Mesenchymal stem cell (in vitro differentiated cells and primary cell): ENCODE data around the gene CMBL.

ENCODE experiments used
- DNase-seq: peaks from one replicate; pipeline ENCODE4 v3.0.0-alpha.2; 2013
- H2AFZ ChIP-seq: one replicate; pipeline ENCODE4 v1.6.1; 2013; ENCODE audit warnings: low read depth, mild to moderate bottlenecking, control low read depth, inconsistent platforms, low read length, moderate library complexity
- H2AK5ac ChIP-seq: 2 replicates; pipeline ENCODE4 v1.6.1; 2013; ENCODE audit warnings: low read length, moderate library complexity, mild to moderate bottlenecking, inconsistent platforms; ENCODE audit not compliant: severe bottlenecking
- H2BK120ac ChIP-seq: one replicate; pipeline ENCODE4 v1.6.1; 2013; ENCODE audit warnings: low read depth, mild to moderate bottlenecking, inconsistent platforms, low read length, moderate library complexity
- H2BK12ac ChIP-seq, 2 experiments: one replicate each; pipeline ENCODE4 v1.6.1; 2013; ENCODE audit warnings: inconsistent platforms in 2 of 2, low read length in 2 of 2, mild to moderate bottlenecking in 2 of 2, moderate library complexity in 2 of 2, control low read depth in 1 of 2
- H2BK15ac ChIP-seq: one replicate; pipeline ENCODE4 v1.6.1; 2013; ENCODE audit warnings: mild to moderate bottlenecking, low read depth, inconsistent platforms; ENCODE audit not compliant: poor library complexity, severe bottlenecking
- H2BK5ac ChIP-seq: 2 replicates; pipeline ENCODE4 v1.6.1; 2013; ENCODE audit warnings: low read depth, mild to moderate bottlenecking, low read length, control low read depth, inconsistent platforms; ENCODE audit not compliant: poor library complexity, severe bottlenecking
- H3K14ac ChIP-seq, 2 experiments: one replicate each; pipeline ENCODE4 v1.6.1; 2013; ENCODE audit warnings: inconsistent platforms in 2 of 2, low read length in 2 of 2, control low read depth in 1 of 2, mild to moderate bottlenecking in 1 of 2, moderate library complexity in 1 of 2
- H3K18ac ChIP-seq, 2 experiments: one replicate each; pipeline ENCODE4 v1.6.1; 2013; ENCODE audit warnings: inconsistent platforms in 2 of 2, low read length in 2 of 2, control low read depth in 1 of 2, low read depth in 1 of 2, mild to moderate bottlenecking in 1 of 2
- H3K23ac ChIP-seq, 2 experiments: one replicate each; pipeline ENCODE4 v1.6.1; 2013; ENCODE audit warnings: inconsistent platforms in 2 of 2, low read length in 2 of 2, mild to moderate bottlenecking in 2 of 2, moderate library complexity in 2 of 2, control low read depth in 1 of 2
- H3K27ac ChIP-seq: 2 replicates; pipeline ENCODE4 v1.5.1; 2013; ENCODE audit warnings: mild to moderate bottlenecking, moderate library complexity, low read length, control low read depth, inconsistent platforms; ENCODE audit not compliant: poor library complexity, severe bottlenecking
- H3K27me3 ChIP-seq, 2 experiments: 2 replicates each; pipeline versions ENCODE4 v1.6.1 to v1.7.0; 2013; ENCODE audit warnings: low read length in 2 of 2, mild to moderate bottlenecking in 2 of 2, moderate library complexity in 2 of 2, control low read depth in 1 of 2, inconsistent platforms in 1 of 2; ENCODE audit not compliant: control insufficient read depth in 1 of 2, insufficient read depth in 1 of 2
- H3K36me3 ChIP-seq, 2 experiments: 2 replicates each; pipeline versions ENCODE4 v1.6.1 to v1.7.0; 2013; ENCODE audit warnings: low read length in 2 of 2, control low read depth in 1 of 2, inconsistent platforms in 1 of 2, low read depth in 1 of 2, mild to moderate bottlenecking in 1 of 2; ENCODE audit not compliant: insufficient read depth in 2 of 2, control insufficient read depth in 1 of 2
- H3K4ac ChIP-seq, 2 experiments: one replicate each; pipeline ENCODE4 v1.6.1; 2013; ENCODE audit warnings: inconsistent platforms in 2 of 2, low read length in 2 of 2, mild to moderate bottlenecking in 2 of 2, moderate library complexity in 2 of 2, control low read depth in 1 of 2, low read depth in 1 of 2
- H3K4me1 ChIP-seq: 2 replicates; pipeline ENCODE4 v1.6.1; 2013; ENCODE audit warnings: low read depth, low read length, control low read depth; ENCODE audit not compliant: control insufficient read depth, insufficient read depth
- H3K4me2 ChIP-seq: 2 replicates; pipeline ENCODE4 v1.6.1; 2013; ENCODE audit warnings: low read length, mild to moderate bottlenecking, inconsistent platforms; ENCODE audit not compliant: poor library complexity, severe bottlenecking
- H3K4me3 ChIP-seq, 2 experiments: 2 replicates each; pipeline versions ENCODE4 v1.5.1 to v1.7.0; 2013; ENCODE audit warnings: low read length in 2 of 2, mild to moderate bottlenecking in 2 of 2, control low read depth in 1 of 2, low read depth in 1 of 2; ENCODE audit not compliant: insufficient read depth in 1 of 2
- H3K79me1 ChIP-seq: replicated peaks from 2 replicates; pipeline ENCODE4 v1.6.1; 2013; ENCODE audit warnings: mild to moderate bottlenecking, control low read depth, low read length, inconsistent platforms; ENCODE audit not compliant: poor library complexity, severe bottlenecking
- H3K9ac ChIP-seq: 2 replicates; pipeline ENCODE4 v1.7.0; 2013; ENCODE audit warnings: mild to moderate bottlenecking, low read length, moderate library complexity
- H3K9me3 ChIP-seq: 2 replicates; pipeline ENCODE4 v1.7.0; 2013; ENCODE audit warnings: mild to moderate bottlenecking, low read length; ENCODE audit not compliant: control insufficient read depth
- H4K8ac ChIP-seq: one replicate; pipeline ENCODE4 v1.6.1; 2013; ENCODE audit warnings: inconsistent platforms, mild to moderate bottlenecking, low read length, moderate library complexity
- H4K91ac ChIP-seq: one replicate; pipeline ENCODE4 v1.6.1; 2013; ENCODE audit warnings: mild to moderate bottlenecking, low read length, inconsistent platforms
- WGBS: methylation state at CpG from one replicate; pipeline ENCODE4 v1.1.7; 2013; ENCODE audit warnings: mixed read lengths; 5-methylcytosine and 5-hydroxymethylcytosine counted together

CMBL gene

DNA sequence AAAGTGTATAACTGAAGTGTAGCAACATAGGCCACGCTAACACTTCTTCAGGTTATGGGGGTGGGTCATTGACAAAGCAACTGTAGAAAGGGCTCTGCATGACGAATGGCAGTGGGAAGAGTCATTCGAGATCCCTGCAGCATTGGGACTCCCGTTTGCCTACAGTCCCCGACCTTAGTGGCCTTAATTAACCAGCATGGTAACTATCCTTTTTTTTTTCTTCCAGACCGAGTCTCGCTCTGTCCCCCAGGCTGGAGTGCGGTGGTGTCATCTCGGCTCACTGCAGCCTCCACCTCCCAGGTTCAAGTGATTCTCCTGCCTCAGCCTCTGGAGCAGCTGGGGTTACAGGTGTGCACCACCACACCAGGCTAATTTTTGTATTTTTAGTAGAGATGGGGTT lies 14.2 kb upstream of the CMBL start:
- H3K4me1 ChIP-seq = no peaks in the 10 kb centered on the region
- no peak overlapping the region for H2BK15ac ChIP-seq
- H3K27ac ChIP-seq = no peak overlapping the region
- no peaks in the 10 kb centered on the region for H3K36me3 ChIP-seq
- H2AK5ac ChIP-seq = no peak overlapping the region
- no peak overlapping the region for H3K18ac ChIP-seq
- no peak overlapping the region for H2BK120ac ChIP-seq
- H3K4me3 ChIP-seq = no peak overlapping the region
- no peak overlapping the region for H3K14ac ChIP-seq
- H3K23ac ChIP-seq = no peak overlapping the region
- no peak overlapping the region for H3K9ac ChIP-seq
- no peak overlapping the region for H2BK12ac ChIP-seq
- DNase-seq = no peak
- H3K27me3 ChIP-seq = no peaks in the 10 kb centered on the region
- no peak overlapping the region for H2AFZ ChIP-seq
- 80% methylated on average over 9 of the region's 9 CpGs for WGBS
- H2BK5ac ChIP-seq = no peak overlapping the region
- no peak overlapping the region for H3K4me2 ChIP-seq
- no peaks in the 10 kb centered on the region for H3K9me3 ChIP-seq
- no peak overlapping the region for H3K4ac ChIP-seq
- no peak overlapping the region for H4K91ac ChIP-seq
- H4K8ac ChIP-seq = no peak overlapping the region
- H3K79me1 ChIP-seq = no peaks in the 10 kb centered on the region

DNA sequence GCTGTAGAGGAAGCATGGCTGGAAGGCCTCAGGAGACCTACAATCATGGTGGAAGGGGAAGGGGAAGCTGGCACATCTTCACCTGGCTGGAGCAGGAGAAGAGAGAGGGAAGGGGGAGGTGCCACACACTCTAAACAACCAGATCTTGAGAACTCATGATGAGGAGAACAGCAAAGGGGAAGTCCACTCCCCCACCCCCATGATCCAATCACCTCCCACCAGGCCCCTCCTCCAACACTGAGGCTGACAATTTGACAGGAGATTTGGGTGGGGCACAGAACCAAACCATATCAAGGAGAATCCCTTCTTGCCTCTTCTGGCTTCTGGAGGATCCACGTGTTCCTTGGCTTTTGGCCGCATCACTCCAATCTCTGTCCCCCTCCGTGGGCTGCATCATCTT lies 13.1 kb upstream of the CMBL start:
- WGBS = 82% methylated on average over 3 of the region's 3 CpGs
- Histone ChIP-seq H3K23ac (no peak overlapping the region), H3K4ac (no peak overlapping the region)

DNA sequence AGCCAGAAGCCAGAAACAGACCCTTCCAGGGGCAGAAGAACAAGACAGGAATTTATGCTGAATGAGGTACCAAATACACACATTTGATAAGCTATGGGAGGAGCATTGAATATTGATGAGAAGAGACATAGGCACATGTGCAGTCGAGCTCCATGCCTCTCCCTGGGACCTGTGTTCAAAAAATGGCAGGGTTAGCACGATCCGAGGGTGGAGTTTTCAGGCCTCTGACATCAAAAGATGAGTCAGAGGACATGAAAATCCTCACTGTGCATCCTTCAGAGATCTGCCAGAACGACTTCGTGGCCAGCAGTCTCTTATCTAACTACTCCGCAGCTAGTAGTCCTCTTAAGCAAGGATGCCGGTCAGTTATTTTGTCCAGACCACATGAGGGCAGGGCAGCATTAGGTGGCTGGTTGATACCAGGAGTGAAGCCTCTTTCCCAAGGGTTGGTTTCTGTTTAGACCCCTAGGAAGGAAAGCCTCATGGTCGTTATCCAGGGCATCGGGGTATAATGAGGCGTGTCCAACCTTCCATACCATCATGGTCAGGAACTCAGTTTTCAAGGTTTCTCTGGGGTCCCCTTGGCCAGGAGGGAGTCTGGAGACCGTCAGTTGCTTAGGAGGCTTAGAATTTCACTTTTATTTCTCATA lies 11.6 kb upstream of the CMBL start:
- Histone ChIP-seq H3K4me2 (no peak overlapping the region), H3K14ac (no peak overlapping the region), H2BK5ac (no peak overlapping the region), H3K9ac (no peak overlapping the region), H3K4ac (no peak overlapping the region), H2BK15ac (no peak overlapping the region), H3K27ac (no peak overlapping the region), H2AK5ac (no peak overlapping the region), H4K8ac (no peak overlapping the region), H2BK120ac (no peak overlapping the region), H3K9me3 (no peaks in the 10 kb centered on the region), H3K23ac (no peak overlapping the region), H3K4me1 (no peaks in the 10 kb centered on the region), H2AFZ (no peak overlapping the region), H3K18ac (no peak overlapping the region), H3K79me1 (no peaks in the 10 kb centered on the region), H2BK12ac (no peak overlapping the region), H4K91ac (no peak overlapping the region), H3K4me3 (no peak overlapping the region), H3K27me3 (no peaks in the 10 kb centered on the region), H3K36me3 (no peaks in the 10 kb centered on the region)
- peak; percentile 52 for DNase-seq
- 74% methylated on average over 10 of the region's 11 CpGs for WGBS

More for the DNA sequence above, 13.1 kb upstream of the CMBL start:
- Histone ChIP-seq H3K9ac (no peak overlapping the region), H2BK15ac (no peak overlapping the region), H4K91ac (no peak overlapping the region), H2BK5ac (no peak overlapping the region), H3K9me3 (no peaks in the 10 kb centered on the region), H3K4me3 (no peak overlapping the region), H2AFZ (no peak overlapping the region), H2BK120ac (no peak overlapping the region), H2AK5ac (no peak overlapping the region), H4K8ac (no peak overlapping the region), H3K4me2 (no peak overlapping the region), H3K27ac (no peak overlapping the region), H3K4me1 (no peaks in the 10 kb centered on the region), H3K14ac (no peak overlapping the region), H2BK12ac (no peak overlapping the region), H3K36me3 (no peaks in the 10 kb centered on the region), H3K18ac (no peak overlapping the region), H3K27me3 (no peaks in the 10 kb centered on the region), H3K79me1 (no peaks in the 10 kb centered on the region)
- no peak for DNase-seq

DNA sequence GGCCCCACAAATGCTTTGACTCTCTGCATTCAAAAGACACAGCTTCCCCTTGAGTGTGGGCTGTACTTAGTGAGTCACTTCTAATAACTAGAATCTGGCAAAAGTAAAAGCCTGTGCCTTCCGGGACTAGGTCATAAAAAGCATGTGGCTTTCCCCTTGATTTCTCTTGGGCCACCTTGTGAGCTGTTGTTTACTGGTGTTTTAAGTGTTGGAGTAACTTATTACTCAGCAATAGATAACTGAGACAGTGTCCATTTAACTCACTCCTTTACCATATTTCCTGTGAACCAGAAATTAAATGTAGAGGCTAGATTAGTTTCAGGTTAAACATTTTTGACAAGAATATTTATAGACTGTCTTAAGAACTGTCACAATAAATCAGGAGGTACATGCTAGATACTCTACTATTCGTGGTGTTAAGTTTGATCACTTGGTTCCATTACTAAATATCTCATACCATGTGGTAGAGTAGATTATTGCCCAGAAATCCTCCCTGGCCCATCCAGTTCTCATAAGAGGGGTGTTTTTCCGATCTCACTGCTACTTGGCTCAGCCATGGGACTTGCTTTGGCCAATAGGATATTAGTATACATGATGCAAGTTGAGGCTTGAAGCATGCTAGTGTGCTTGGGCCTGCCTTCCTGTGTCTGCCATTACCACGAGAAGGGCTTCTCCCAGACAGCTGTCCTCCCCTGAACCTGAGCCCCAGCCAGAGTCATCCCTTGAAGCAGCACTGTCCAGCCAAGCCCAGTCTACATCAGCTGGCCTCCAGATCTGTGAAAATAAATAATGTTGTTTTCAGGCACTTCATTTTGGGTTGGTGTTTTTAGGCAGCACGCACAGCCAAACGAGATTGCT lies 10.4 kb upstream of the CMBL start:
- H3K4me1 ChIP-seq = no peaks in the 10 kb centered on the region
- WGBS = 73% methylated on average over 6 of the region's 6 CpGs
- no peaks in the 10 kb centered on the region for H3K79me1 ChIP-seq
- no peaks in the 10 kb centered on the region for H3K9me3 ChIP-seq
- H2BK15ac ChIP-seq = no peak overlapping the region
- no peak overlapping the region for H3K23ac ChIP-seq
- no peak overlapping the region for H3K4me2 ChIP-seq
- no peak overlapping the region for H4K91ac ChIP-seq
- H3K4me3 ChIP-seq = no peak overlapping the region
- H3K18ac ChIP-seq = no peak overlapping the region
- no peak overlapping the region for H2BK5ac ChIP-seq
- DNase-seq = peak; percentile 58
- H3K4ac ChIP-seq = no peak overlapping the region
- H4K8ac ChIP-seq = no peak overlapping the region
- H3K27me3 ChIP-seq = no peaks in the 10 kb centered on the region
- H2AFZ ChIP-seq = no peak overlapping the region
- no peak overlapping the region for H3K9ac ChIP-seq
- H3K14ac ChIP-seq = no peak overlapping the region
- no peak overlapping the region for H2BK120ac ChIP-seq
- H3K36me3 ChIP-seq = no peaks in the 10 kb centered on the region
- H2BK12ac ChIP-seq = no peak overlapping the region
- no peak overlapping the region for H2AK5ac ChIP-seq
- no peak overlapping the region for H3K27ac ChIP-seq
